ENCODE results near the gene HDAC4.

HDAC4 gene

GRCh38 chr2:239269916-239270315, 130.9 kb downstream of the HDAC4 start:
- H3K27me3 ChIP-seq (ENCODE audit: insufficient read depth, poor library complexity, severe bottlenecking), result no peaks in the 10 kb centered on the region
- H3K27ac ChIP-seq (replicated peaks), result no peak overlapping the region
- TF ChIP-seq CTCF (IDR thresholded peaks at IDR 0.05; ENCODE audit: insufficient read depth, low read length) (no peak), POLR2AphosphoS5 (IDR thresholded peaks at IDR 0.05; ENCODE audit: low read depth) (no peak), GABPA (IDR thresholded peaks at IDR 0.05; ENCODE audit: low read depth) (no peak), SPI1 (IDR thresholded peaks at IDR 0.05; ENCODE audit: borderline replicate concordance, low read depth) (no peak), REST (IDR thresholded peaks at IDR 0.05; ENCODE audit: insufficient replicate concordance, low read depth) (no peak)
- no peak overlapping the region for H3K4me3 ChIP-seq (replicated peaks; ENCODE audit: insufficient read depth, low read length)
- DNase-seq (ENCODE audit: low read depth in 1 of 2, low spot score in 1 of 2), result no peak

- TF ChIP-seq REST (IDR thresholded peaks at IDR 0.05; ENCODE audit: insufficient replicate concordance, low read depth), result no peak
- no peak for TF ChIP-seq GABPA (IDR thresholded peaks at IDR 0.05; ENCODE audit: low read depth)
- TF ChIP-seq SPI1 (IDR thresholded peaks at IDR 0.05; ENCODE audit: borderline replicate concordance, low read depth), result no peak
- TF ChIP-seq POLR2AphosphoS5 (IDR thresholded peaks at IDR 0.05; ENCODE audit: low read depth), result no peak
- 0 out of 2 replicates have a peak overlapping the region, but pooled peaks have one; percentile 13 for H3K27ac ChIP-seq (replicated peaks)
- no peaks in the 10 kb centered on the region for H3K27me3 ChIP-seq (ENCODE audit: insufficient read depth, poor library complexity, severe bottlenecking)
- DNase-seq (ENCODE audit: low read depth in 1 of 2, low spot score in 1 of 2), result no peak
- no peak overlapping the region for H3K4me3 ChIP-seq (replicated peaks; ENCODE audit: insufficient read depth, low read length)
Observed at GRCh38 chr2:239269173-239269885, 131.5 kb downstream of the HDAC4 start.

GRCh38 chr2:239268549-239268948, 132.3 kb downstream of the HDAC4 start:
- Histone ChIP-seq H3K27me3 (ENCODE audit: insufficient read depth, poor library complexity, severe bottlenecking) (no peaks in the 10 kb centered on the region), H3K4me3 (replicated peaks; ENCODE audit: insufficient read depth, low read length) (no peak overlapping the region), H3K27ac (replicated peaks) (peak overlapping the region; percentile 79)
- no peak for TF ChIP-seq REST (IDR thresholded peaks at IDR 0.05; ENCODE audit: insufficient replicate concordance, low read depth)
- TF ChIP-seq POLR2AphosphoS5 (IDR thresholded peaks at IDR 0.05; ENCODE audit: low read depth), result peak; percentile 47; the same call in 1 of the 2 replicates
- peak; percentile 72; the same call in 1 of the 2 replicates for TF ChIP-seq SPI1 (IDR thresholded peaks at IDR 0.05; ENCODE audit: borderline replicate concordance, low read depth)
- no peak for TF ChIP-seq GABPA (IDR thresholded peaks at IDR 0.05; ENCODE audit: low read depth)
- TF ChIP-seq CTCF (IDR thresholded peaks at IDR 0.05; ENCODE audit: insufficient read depth, low read length), result no peak
- peak in 1 of 2 experiments; percentile 55 for DNase-seq (ENCODE audit: low read depth in 1 of 2, low spot score in 1 of 2)

Measured in HL-60 (cell line).